ENCODE data around the gene TSPAN18. TPM values are rescaled to one million over a fixed set of nuclear protein-coding genes. Genes with fewer than 3 reads are reported as not detected.
A peak's percentile ranks its signal among the peaks of the same experiment; 100 is the strongest.

The TSPAN18 gene, protein sequence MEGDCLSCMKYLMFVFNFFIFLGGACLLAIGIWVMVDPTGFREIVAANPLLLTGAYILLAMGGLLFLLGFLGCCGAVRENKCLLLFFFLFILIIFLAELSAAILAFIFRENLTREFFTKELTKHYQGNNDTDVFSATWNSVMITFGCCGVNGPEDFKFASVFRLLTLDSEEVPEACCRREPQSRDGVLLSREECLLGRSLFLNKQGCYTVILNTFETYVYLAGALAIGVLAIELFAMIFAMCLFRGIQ
- total RNA-seq = 10 to 100 TPM; 31.1 to 74.6 (median 34.7) TPM

DNA sequence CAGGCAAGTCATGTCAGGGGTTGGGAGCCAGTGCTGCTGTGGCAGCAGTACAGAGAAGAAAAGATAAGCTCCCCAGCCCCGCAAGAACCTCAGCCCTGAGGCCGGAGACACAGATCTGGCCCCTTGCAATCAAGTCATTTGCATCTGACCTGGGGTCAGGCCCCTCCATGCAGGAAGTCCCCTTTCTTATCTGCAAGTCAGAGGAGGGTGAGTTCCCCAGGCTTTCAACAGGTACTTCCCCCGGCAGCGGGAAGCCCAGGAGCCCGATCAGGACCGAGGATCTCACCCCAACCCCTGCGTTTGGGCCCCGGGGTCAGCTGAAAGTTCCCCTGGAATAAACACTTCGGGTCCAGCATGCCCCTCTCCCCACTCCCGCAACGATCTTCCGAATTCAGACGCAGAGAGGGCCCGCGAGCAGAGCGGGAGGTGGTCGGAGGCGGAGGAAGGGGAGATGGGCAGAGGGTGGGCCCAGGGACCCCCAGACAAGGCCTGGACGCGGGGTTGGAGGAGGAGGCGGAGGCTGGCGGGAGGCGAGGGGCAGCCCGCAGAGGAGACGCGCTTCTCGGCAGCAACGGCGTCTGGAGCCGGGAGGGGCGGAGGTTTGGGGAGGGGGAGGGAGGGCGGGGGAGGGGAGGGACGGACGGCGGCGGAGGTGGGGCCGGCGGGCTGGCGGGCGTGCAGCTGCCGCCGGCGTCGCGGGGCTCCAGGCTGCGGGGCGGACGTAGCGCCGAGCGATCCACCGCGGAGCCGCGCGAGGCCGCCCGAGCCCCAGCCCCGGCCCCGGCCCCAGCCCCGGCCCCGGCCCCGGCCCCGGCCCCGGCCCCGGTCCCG is at the start of gene TSPAN18:
Gene TSPAN18, plus strand, starts transcription at position 680 of the 831 bp plus-strand sequence. CDS start 179,455 bp downstream, outside the sequence.
- TF ChIP-seq POLR2A (IDR thresholded peaks at IDR 0.05) = no peak
- TF ChIP-seq CTCF (IDR thresholded peaks at IDR 0.05) = no peak
- TF ChIP-seq EP300 (IDR thresholded peaks at IDR 0.05) = no peak
- TF ChIP-seq POLR2AphosphoS5 (IDR thresholded peaks at IDR 0.05) = no peak
- H3K27me3 ChIP-seq = no peaks in the 10 kb centered on the region
- H3K9me3 ChIP-seq = no peaks in the 10 kb centered on the region
- peaks cover 6 to 72% (median 21%) of the 10 kb centered on the region in 3 donors for H3K4me1 ChIP-seq
- 20% methylated on average over 1 of the region's 67 CpGs; no CpG with 5 or more reads in 1 of the 2 donors for WGBS, 2 donors (ENCODE audit: low coverage in 1 of 2)
- H3K36me3 ChIP-seq = no peaks in the 10 kb centered on the region
- peak; percentile 3 for ATAC-seq
- H3K27ac ChIP-seq = peak within 1 kb of the TSS; percentile 85 to 92 (median 88)
- H3K4me3 ChIP-seq = peak within 1 kb of the TSS; percentile 68 to 91

GRCh38 chr11:44680982-44681597 is 45.7 kb upstream of the TSPAN18 start:
- no peak overlapping the region for H3K27ac ChIP-seq
- no peak overlapping the region for H3K4me3 ChIP-seq
- no peaks in the 10 kb centered on the region for H3K9me3 ChIP-seq
- no peak for TF ChIP-seq POLR2A (IDR thresholded peaks at IDR 0.05)
- TF ChIP-seq CTCF (IDR thresholded peaks at IDR 0.05) = no peak
- TF ChIP-seq POLR2AphosphoS5 (IDR thresholded peaks at IDR 0.05) = no peak
- no peak for TF ChIP-seq EP300 (IDR thresholded peaks at IDR 0.05)
- no peaks in the 10 kb centered on the region for H3K27me3 ChIP-seq
- H3K36me3 ChIP-seq = no peaks in the 10 kb centered on the region
- H3K4me1 ChIP-seq = no peaks in the 10 kb centered on the region
- WGBS, 2 donors (ENCODE audit: low coverage in 1 of 2) = 70 to 83% methylated on average over 2 to 4 of the region's 9 CpGs
- ATAC-seq = no peak

DNA sequence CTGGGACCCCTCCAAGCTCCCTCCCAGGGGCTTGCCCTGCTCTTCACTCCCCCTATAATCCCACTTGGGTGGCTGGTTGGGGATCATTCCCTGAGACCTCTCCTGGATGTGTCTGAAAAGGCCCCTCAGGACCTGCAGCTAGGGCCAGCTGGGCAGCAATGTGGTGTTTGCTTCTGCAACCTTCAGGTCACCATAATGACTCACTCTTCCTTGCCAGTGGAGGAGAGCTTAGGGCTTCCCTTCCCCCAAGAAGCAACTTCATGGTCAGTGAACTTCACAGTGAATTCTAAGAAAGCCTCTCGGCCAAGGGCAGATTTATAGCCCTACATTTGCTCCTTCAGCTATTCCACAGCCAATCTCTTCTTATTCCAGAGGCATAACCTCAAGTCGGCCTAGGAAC is 45.1 kb upstream of the TSPAN18 start:
- Histone ChIP-seq H3K27ac (no peak overlapping the region), H3K9me3 (no peaks in the 10 kb centered on the region), H3K4me1 (no peaks in the 10 kb centered on the region), H3K27me3 (no peaks in the 10 kb centered on the region), H3K4me3 (no peak overlapping the region), H3K36me3 (no peaks in the 10 kb centered on the region)
- ATAC-seq = no peak
- 90 to 92% methylated on average over 2 of the region's 2 CpGs for WGBS, 2 donors (ENCODE audit: low coverage in 1 of 2)
- TF ChIP-seq EP300 (IDR thresholded peaks at IDR 0.05) = no peak
- no peak for TF ChIP-seq POLR2AphosphoS5 (IDR thresholded peaks at IDR 0.05)
- no peak for TF ChIP-seq CTCF (IDR thresholded peaks at IDR 0.05)
- TF ChIP-seq POLR2A (IDR thresholded peaks at IDR 0.05) = no peak

DNA sequence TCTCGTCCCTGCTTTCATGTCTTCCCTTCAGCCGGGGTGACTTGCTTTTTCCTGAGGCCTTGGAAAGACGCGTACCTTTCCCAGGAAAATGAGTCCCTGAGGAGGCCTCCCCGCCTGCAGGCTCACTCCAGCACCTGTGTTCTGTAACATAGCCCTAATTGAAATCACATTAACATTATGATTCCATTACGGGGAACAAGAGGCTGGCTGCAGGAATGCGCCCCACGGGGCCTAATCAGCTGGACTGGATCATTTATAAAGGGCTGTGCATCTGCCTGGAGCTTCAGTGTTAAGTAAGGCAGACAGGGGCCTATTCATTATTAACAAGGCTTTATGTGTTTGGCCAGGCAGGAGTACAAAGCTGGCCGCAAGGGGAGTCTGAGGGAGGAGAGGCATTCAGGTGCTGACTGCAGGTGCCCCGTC is 41.9 kb upstream of the TSPAN18 start:
- 70% methylated on average over 7 of the region's 10 CpGs; no CpG with 5 or more reads in 1 of the 2 donors for WGBS, 2 donors (ENCODE audit: low coverage in 1 of 2)
- no peak overlapping the region for H3K27ac ChIP-seq
- H3K4me3 ChIP-seq = no peak overlapping the region
- H3K9me3 ChIP-seq = no peaks in the 10 kb centered on the region
- no peak for TF ChIP-seq POLR2A (IDR thresholded peaks at IDR 0.05)
- no peak for TF ChIP-seq CTCF (IDR thresholded peaks at IDR 0.05)
- TF ChIP-seq POLR2AphosphoS5 (IDR thresholded peaks at IDR 0.05) = no peak
- TF ChIP-seq EP300 (IDR thresholded peaks at IDR 0.05) = no peak
- H3K36me3 ChIP-seq = no peaks in the 10 kb centered on the region
- H3K27me3 ChIP-seq = peaks cover 3% of the 10 kb centered on the region
- ATAC-seq = no peak
- H3K4me1 ChIP-seq = no peaks in the 10 kb centered on the region

Measured in gastroesophageal sphincter (tissue), 4 donors.